ENCODE measurements around the gene FN3K.
"Not testable (repeated sequence)": the region's sequence is repeated elsewhere in the genome, so short reads cannot be mapped to it uniquely, and the experiment has no call there.

Gene FN3K

DNA sequence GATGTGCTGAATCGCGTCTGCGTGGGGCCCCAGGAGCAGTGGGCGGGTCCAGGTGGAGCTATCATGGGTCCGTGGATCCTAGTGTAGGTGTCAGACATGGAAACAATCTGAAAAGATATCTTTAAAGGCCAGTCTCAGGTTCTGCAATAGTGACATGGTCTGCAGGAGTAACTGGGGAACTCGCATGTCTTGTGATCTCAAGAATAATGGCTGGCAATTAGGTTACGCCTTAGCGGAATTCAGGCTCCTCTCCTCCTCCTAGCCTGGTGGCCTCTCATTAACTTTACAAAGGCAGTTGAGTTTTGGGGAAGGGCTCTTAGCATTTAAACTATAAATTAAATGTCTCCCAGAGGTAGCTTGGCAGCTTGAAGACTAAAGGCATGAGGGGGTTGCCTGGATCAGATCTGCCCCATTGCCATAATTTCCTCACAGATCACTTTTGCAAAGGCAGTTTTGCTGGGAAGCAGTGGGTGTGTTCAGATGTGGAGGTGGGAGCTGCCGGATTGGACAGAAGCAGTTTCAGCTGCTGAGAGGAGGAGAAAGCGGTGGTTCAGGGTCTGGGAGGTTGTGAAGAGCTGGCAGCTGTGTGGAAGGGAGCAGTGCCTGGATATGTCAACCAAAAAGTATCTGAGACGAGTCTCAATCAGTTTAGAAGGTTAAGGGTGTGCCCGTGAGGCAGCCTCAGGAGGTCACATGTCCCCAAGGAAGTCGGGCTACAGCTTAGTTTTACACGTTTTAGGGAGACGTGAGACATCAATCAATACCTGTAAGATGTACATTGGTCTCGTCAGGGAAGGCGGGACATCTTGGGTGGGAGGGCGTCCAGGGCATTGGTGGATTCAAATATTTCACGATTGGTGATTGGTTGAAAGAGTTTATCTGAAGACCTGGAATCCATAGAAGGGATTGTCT, 19.1 kb downstream of the FN3K start:
- in situ Hi-C loops (cut with MboI; ENCODE audit: low sequenced_read_pairs, unreplicated experiment) = loop anchor here (25.0 kb wide), 1 partner anchor 92 kb away; no protein-coding TSS in a partner anchor
- TF ChIP-seq CTCF (IDR thresholded peaks at IDR 0.05; ENCODE audit: borderline replicate concordance, control extremely low read depth, extremely low read depth, insufficient read depth, missing control alignments) = no peak

GRCh38 chr17:82756166-82756565, 20.8 kb downstream of the FN3K start:
- TF ChIP-seq CTCF (IDR thresholded peaks at IDR 0.05; ENCODE audit: borderline replicate concordance, control extremely low read depth, extremely low read depth, insufficient read depth, missing control alignments) = no peak
- in situ Hi-C loops (cut with MboI; ENCODE audit: low sequenced_read_pairs, unreplicated experiment) = loop anchor here (25.0 kb wide), 1 partner anchor 94 kb away; no protein-coding TSS in a partner anchor
- no peak for DNase-seq (ENCODE audit: low spot score)

More for the DNA sequence above, 19.1 kb downstream of the FN3K start:
- DNase-seq (ENCODE audit: low spot score) = no peak

- no peak for DNase-seq (ENCODE audit: low spot score)
- in situ Hi-C loops (cut with MboI; ENCODE audit: low sequenced_read_pairs, unreplicated experiment) = loop anchor here (25.0 kb wide), 1 partner anchor 103 kb away; no protein-coding TSS in a partner anchor
- TF ChIP-seq CTCF (IDR thresholded peaks at IDR 0.05; ENCODE audit: borderline replicate concordance, control extremely low read depth, extremely low read depth, insufficient read depth, missing control alignments) = no peak
Measured at GRCh38 chr17:82765371-82765770, 30.0 kb downstream of the FN3K start.

DNA sequence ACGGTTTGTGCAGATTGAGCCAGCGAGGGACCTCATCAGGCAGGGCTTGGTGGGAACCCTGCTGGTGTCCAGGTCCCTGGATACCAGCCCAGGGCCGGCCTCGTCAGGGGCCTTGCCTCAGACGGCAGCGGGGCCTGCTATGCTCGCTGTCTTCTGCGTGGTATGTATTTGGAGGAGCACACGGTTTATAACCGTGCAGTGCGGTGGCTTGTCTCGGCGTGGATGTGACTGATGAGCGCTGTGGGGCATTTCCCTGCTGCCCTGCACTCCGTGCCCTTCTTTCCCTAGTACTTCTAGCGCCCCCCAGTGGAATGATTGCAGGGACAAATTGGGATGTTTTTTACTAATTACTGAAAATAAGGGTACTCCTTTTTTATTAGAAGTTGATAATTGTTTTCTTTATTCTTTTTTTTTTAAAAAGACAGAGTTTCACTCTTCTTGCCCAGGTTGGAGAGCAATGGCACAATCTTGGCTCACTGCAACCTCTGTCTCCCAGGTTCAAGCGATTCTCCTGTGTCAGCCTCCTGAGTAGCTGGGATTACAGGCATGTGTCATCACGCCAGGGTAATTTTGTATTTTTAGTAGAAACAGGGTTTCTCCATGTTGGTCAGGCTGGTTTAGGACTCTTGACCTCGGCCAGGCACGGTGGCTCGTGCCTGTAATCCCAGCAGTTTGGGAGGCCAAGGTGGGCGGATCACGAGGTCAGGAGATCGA, 31.8 kb downstream of the FN3K start:
- DNase-seq (ENCODE audit: low spot score) = peak; percentile 70
- in situ Hi-C loops (cut with MboI; ENCODE audit: low sequenced_read_pairs, unreplicated experiment) = loop anchor here (25.0 kb wide), 1 partner anchor 105 kb away; no protein-coding TSS in a partner anchor
- peak; percentile 57 for TF ChIP-seq CTCF (IDR thresholded peaks at IDR 0.05; ENCODE audit: borderline replicate concordance, control extremely low read depth, extremely low read depth, insufficient read depth, missing control alignments)

- no peak for DNase-seq (ENCODE audit: low spot score)
- TF ChIP-seq CTCF (IDR thresholded peaks at IDR 0.05; ENCODE audit: borderline replicate concordance, control extremely low read depth, extremely low read depth, insufficient read depth, missing control alignments) = no peak
- in situ Hi-C loops (cut with MboI; ENCODE audit: low sequenced_read_pairs, unreplicated experiment) = loop anchor here (25.0 kb wide), 1 partner anchor 107 kb away; no protein-coding TSS in a partner anchor
Measured at GRCh38 chr17:82769041-82769440, 33.6 kb downstream of the FN3K start.

GRCh38 chr17:82772026-82772425, 36.6 kb downstream of the FN3K start:
- in situ Hi-C loops (cut with MboI; ENCODE audit: low sequenced_read_pairs, unreplicated experiment) = loop anchor here (25.0 kb wide), 1 partner anchor 110 kb away; no protein-coding TSS in a partner anchor
- TF ChIP-seq CTCF (IDR thresholded peaks at IDR 0.05; ENCODE audit: borderline replicate concordance, control extremely low read depth, extremely low read depth, insufficient read depth, missing control alignments) = no peak
- DNase-seq (ENCODE audit: low spot score) = no peak

- DNase-seq (ENCODE audit: low spot score) = not testable (repeated sequence)
- in situ Hi-C loops (cut with MboI; ENCODE audit: low sequenced_read_pairs, unreplicated experiment) = loop anchor here (25.0 kb wide), 1 partner anchor 112 kb away; no protein-coding TSS in a partner anchor
Measured at GRCh38 chr17:82774456-82774855, 39.0 kb downstream of the FN3K start.

All from GM13976 (cell line).